ENCODE data around the gene LRAT. TPM values are rescaled to one million over a fixed set of nuclear protein-coding genes. Genes with fewer than 3 reads are reported as not detected.

LRAT gene
- total RNA-seq, 1 donor from 2014 or later, result not detected

GRCh38 chr4:154731756-154732155 lies 12.0 kb upstream of the LRAT start:
- Histone ChIP-seq H3K27me3 (ENCODE audit: low read depth) (peaks cover 12% of the 10 kb centered on the region), H3K4me3 (no peak overlapping the region), H3K4me1 (no peaks in the 10 kb centered on the region), H3K27ac (replicated peaks) (no peak overlapping the region), H3K36me3 (no peaks in the 10 kb centered on the region), H3K9me3 (replicated peaks) (no peaks in the 10 kb centered on the region)
- DNase-seq, result no peak
- intact Hi-C loops (cut with micrococcal nuclease), result no loop called here
- TF ChIP-seq CTCF (IDR thresholded peaks at IDR 0.05; ENCODE audit: borderline replicate concordance), result no peak

GRCh38 chr4:154732669-154733068 lies 11.1 kb upstream of the LRAT start:
- H3K4me1 ChIP-seq, result no peaks in the 10 kb centered on the region
- DNase-seq, result no peak
- H3K36me3 ChIP-seq, result no peaks in the 10 kb centered on the region
- H3K4me3 ChIP-seq, result no peak overlapping the region
- H3K9me3 ChIP-seq (replicated peaks), result no peaks in the 10 kb centered on the region
- peaks cover 12% of the 10 kb centered on the region for H3K27me3 ChIP-seq (ENCODE audit: low read depth)
- intact Hi-C loops (cut with micrococcal nuclease), result no loop called here
- H3K27ac ChIP-seq (replicated peaks), result no peak overlapping the region
- TF ChIP-seq CTCF (IDR thresholded peaks at IDR 0.05; ENCODE audit: borderline replicate concordance), result no peak

GRCh38 chr4:154736770-154737169 lies 7.0 kb upstream of the LRAT start:
- intact Hi-C loops (cut with micrococcal nuclease), result no loop called here
- H3K4me3 ChIP-seq, result no peak overlapping the region
- H3K27ac ChIP-seq (replicated peaks), result no peak overlapping the region
- H3K4me1 ChIP-seq, result peaks cover 4% of the 10 kb centered on the region
- H3K36me3 ChIP-seq, result no peaks in the 10 kb centered on the region
- TF ChIP-seq CTCF (IDR thresholded peaks at IDR 0.05; ENCODE audit: borderline replicate concordance), result no peak
- no peak for DNase-seq
- peaks cover 34% of the 10 kb centered on the region for H3K27me3 ChIP-seq (ENCODE audit: low read depth)
- H3K9me3 ChIP-seq (replicated peaks), result no peaks in the 10 kb centered on the region

- intact Hi-C loops (cut with micrococcal nuclease), result no loop called here
- Histone ChIP-seq H3K27ac (replicated peaks) (no peak overlapping the region), H3K27me3 (ENCODE audit: low read depth) (peaks cover 48% of the 10 kb centered on the region), H3K4me3 (no peak overlapping the region), H3K36me3 (no peaks in the 10 kb centered on the region), H3K9me3 (replicated peaks) (no peaks in the 10 kb centered on the region), H3K4me1 (peaks cover 20% of the 10 kb centered on the region)
- no peak for DNase-seq
- no peak for TF ChIP-seq CTCF (IDR thresholded peaks at IDR 0.05; ENCODE audit: borderline replicate concordance)
These were observed 5.4 kb upstream of the LRAT start for GRCh38 chr4:154738426-154738825.

- H3K36me3 ChIP-seq, result no peaks in the 10 kb centered on the region
- H3K4me3 ChIP-seq, result no peak overlapping the region
- intact Hi-C loops (cut with micrococcal nuclease), result no loop called here
- peaks cover 27% of the 10 kb centered on the region for H3K4me1 ChIP-seq
- no peak for TF ChIP-seq CTCF (IDR thresholded peaks at IDR 0.05; ENCODE audit: borderline replicate concordance)
- DNase-seq, result no peak
- peaks cover 51% of the 10 kb centered on the region for H3K27me3 ChIP-seq (ENCODE audit: low read depth)
- H3K9me3 ChIP-seq (replicated peaks), result no peaks in the 10 kb centered on the region
- H3K27ac ChIP-seq (replicated peaks), result no peak overlapping the region
These were observed 4.7 kb upstream of the LRAT start for GRCh38 chr4:154739111-154739510.

- no peaks in the 10 kb centered on the region for H3K9me3 ChIP-seq (replicated peaks)
- H3K27me3 ChIP-seq (ENCODE audit: low read depth), result peaks cover 61% of the 10 kb centered on the region
- no peak overlapping the region for H3K4me3 ChIP-seq
- no peaks in the 10 kb centered on the region for H3K36me3 ChIP-seq
- intact Hi-C loops (cut with micrococcal nuclease), result no loop called here
- no peak for TF ChIP-seq CTCF (IDR thresholded peaks at IDR 0.05; ENCODE audit: borderline replicate concordance)
- H3K4me1 ChIP-seq, result peaks cover 29% of the 10 kb centered on the region
- DNase-seq, result no peak
- no peak overlapping the region for H3K27ac ChIP-seq (replicated peaks)
These were observed 3.3 kb upstream of the LRAT start for GRCh38 chr4:154740462-154740861.

All from left ventricle myocardium inferior (tissue), 1 donor.